ACC112 (cell line): Measurements from ENCODE around the gene CCNG1.

Experiments
- H2AFZ ChIP-seq: fragments of 200-600 bp; sonication (generic); one replicate; pipeline ENCODE4 v1.6.0; 2017; ENCODE audit warnings: antibody characterized with exemption, low read length; ENCODE audit not compliant: unreplicated experiment
- H3K27ac ChIP-seq: fragments of 200-600 bp; sonication (generic); 2 replicates; pipeline ENCODE4 v1.5.1; 2014; ENCODE audit warnings: low read depth, mild to moderate bottlenecking, antibody characterized with exemption, low read length, moderate library complexity
- H3K27me3 ChIP-seq: fragments of 200-600 bp; sonication (generic); 2 replicates; pipeline ENCODE4 v1.6.1; 2014; ENCODE audit warnings: mild to moderate bottlenecking, antibody characterized with exemption, low read length, moderate library complexity, mixed read lengths; ENCODE audit not compliant: insufficient read depth
- H3K36me3 ChIP-seq: fragments of 200-600 bp; sonication (generic); 2 replicates; pipeline ENCODE4 v1.6.1; 2016; ENCODE audit warnings: mild to moderate bottlenecking, antibody characterized with exemption, low read length, moderate library complexity, mixed read lengths; ENCODE audit not compliant: insufficient read depth
- H3K4me1 ChIP-seq: fragments of 200-600 bp; sonication (generic); one replicate; pipeline ENCODE4 v1.6.1; 2016; ENCODE audit warnings: low read length, mixed read lengths; ENCODE audit not compliant: insufficient read depth, unreplicated experiment, control insufficient read depth
- H3K4me3 ChIP-seq: fragments of 200-600 bp; sonication (generic); 2 replicates; pipeline ENCODE4 v1.5.1; 2014; ENCODE audit warnings: mild to moderate bottlenecking, low read depth, low read length
- H3K79me2 ChIP-seq: fragments of 200-600 bp; sonication (generic); one replicate; pipeline ENCODE4 v1.6.0; 2016; ENCODE audit warnings: low read length; ENCODE audit not compliant: control insufficient read depth, unreplicated experiment, insufficient read depth

The CCNG1 gene

GRCh38 chr5:163489055-163489744, 51.8 kb downstream of the CCNG1 start:
- Histone ChIP-seq H3K36me3 (peaks cover 38% of the 10 kb centered on the region), H3K4me1 (no peaks in the 10 kb centered on the region), H3K4me3 (no peak overlapping the region), H3K27me3 (no peaks in the 10 kb centered on the region), H3K79me2 (no peaks in the 10 kb centered on the region), H2AFZ (no peak overlapping the region), H3K27ac (no peak overlapping the region)

- H3K27ac ChIP-seq = no peak overlapping the region
- H3K79me2 ChIP-seq = no peaks in the 10 kb centered on the region
- peaks cover 37% of the 10 kb centered on the region for H3K36me3 ChIP-seq
These were observed 52.3 kb downstream of the CCNG1 start for GRCh38 chr5:163489745-163490075.

More at GRCh38 chr5:163489745-163490075, 52.3 kb downstream of the CCNG1 start:
- H3K4me1 ChIP-seq = no peaks in the 10 kb centered on the region
- H2AFZ ChIP-seq = no peak overlapping the region
- no peak overlapping the region for H3K4me3 ChIP-seq
- H3K27me3 ChIP-seq = no peaks in the 10 kb centered on the region
